Osteocyte (in vitro differentiated cells): Measurements from ENCODE around the gene SLC24A1. TPM values are rescaled to one million over a fixed set of nuclear protein-coding genes. Genes with fewer than 3 reads are reported as not detected.

Experiments used
- DNase-seq: peaks from one replicate; pipeline ENCODE4 v3.0.0; 2021; ENCODE audit warnings: mixed read lengths; ENCODE audit not compliant: unreplicated experiment; ENCODE audit errors: extremely low spot score
- H3K27ac Mint-ChIP-seq: one replicate; pipeline ENCODE4 v1.8.0; 2021; ENCODE audit warnings: mild to moderate bottlenecking, mixed read lengths; ENCODE audit not compliant: unreplicated experiment
- H3K27me3 Mint-ChIP-seq: one replicate; pipeline ENCODE4 v1.8.0; 2021; ENCODE audit warnings: mixed read lengths; ENCODE audit not compliant: unreplicated experiment
- H3K36me3 Mint-ChIP-seq: one replicate; pipeline ENCODE4 v1.8.0; 2021; ENCODE audit warnings: mixed read lengths; ENCODE audit not compliant: unreplicated experiment
- H3K4me1 Mint-ChIP-seq: one replicate; pipeline ENCODE4 v1.8.0; 2021; ENCODE audit warnings: mixed read lengths; ENCODE audit not compliant: unreplicated experiment
- H3K4me3 Mint-ChIP-seq: one replicate; pipeline ENCODE4 v1.8.0; 2021; ENCODE audit warnings: mild to moderate bottlenecking, moderate library complexity, mixed read lengths; ENCODE audit not compliant: unreplicated experiment
- H3K9me3 Mint-ChIP-seq: one replicate; pipeline ENCODE4 v1.8.0; 2021; ENCODE audit warnings: mixed read lengths; ENCODE audit not compliant: unreplicated experiment
- CTCF ChIP-seq: fragments of 200-600 bp; sonication (generic); IDR thresholded peaks from 2 replicates; pipeline ENCODE4 v1.5.0; 2021; ENCODE audit warnings: antibody characterized with exemption, mild to moderate bottlenecking, moderate library complexity
- total RNA-seq: library from RNA; stranded (reverse); gene quantifications from 2 replicates; pipeline ENCODE4 v1.2.1, GENCODE V29; 2021

SLC24A1 gene
- total RNA-seq, 1 donor from 2014 or later, result 14.8 TPM

GRCh38 chr15:65639509-65639908 is 17.8 kb downstream of the SLC24A1 start:
- no peaks in the 10 kb centered on the region for H3K36me3 Mint-ChIP-seq
- H3K9me3 Mint-ChIP-seq, result no peaks in the 10 kb centered on the region
- H3K27me3 Mint-ChIP-seq, result no peaks in the 10 kb centered on the region
- H3K4me1 Mint-ChIP-seq, result peaks cover 14% of the 10 kb centered on the region
- no peak overlapping the region for H3K27ac Mint-ChIP-seq
- no peak for DNase-seq
- no peak for TF ChIP-seq CTCF
- H3K4me3 Mint-ChIP-seq, result no peak overlapping the region

GRCh38 chr15:65641768-65642475 is 20.2 kb downstream of the SLC24A1 start:
- no peak for DNase-seq
- Mint-ChIP-seq H3K9me3 (no peaks in the 10 kb centered on the region), H3K4me1 (peaks cover 22% of the 10 kb centered on the region), H3K4me3 (no peak overlapping the region), H3K27ac (no peak overlapping the region), H3K36me3 (no peaks in the 10 kb centered on the region), H3K27me3 (no peaks in the 10 kb centered on the region)
- TF ChIP-seq CTCF, result no peak

- Mint-ChIP-seq H3K4me3 (no peak overlapping the region), H3K9me3 (no peaks in the 10 kb centered on the region), H3K27ac (no peak overlapping the region), H3K27me3 (no peaks in the 10 kb centered on the region), H3K36me3 (peaks cover 4% of the 10 kb centered on the region), H3K4me1 (peaks cover 23% of the 10 kb centered on the region)
- no peak for DNase-seq
- TF ChIP-seq CTCF, result no peak
Observed at GRCh38 chr15:65642594-65642993, 20.9 kb downstream of the SLC24A1 start.

- no peak overlapping the region for H3K27ac Mint-ChIP-seq
- no peaks in the 10 kb centered on the region for H3K27me3 Mint-ChIP-seq
- peaks cover 5% of the 10 kb centered on the region for H3K36me3 Mint-ChIP-seq
- H3K9me3 Mint-ChIP-seq, result no peaks in the 10 kb centered on the region
- no peak for DNase-seq
- no peak for TF ChIP-seq CTCF
- H3K4me3 Mint-ChIP-seq, result no peak overlapping the region
- peaks cover 13% of the 10 kb centered on the region for H3K4me1 Mint-ChIP-seq
Observed at GRCh38 chr15:65644282-65644681, 22.5 kb downstream of the SLC24A1 start.

- Mint-ChIP-seq H3K27ac (no peak overlapping the region), H3K4me1 (peaks cover 8% of the 10 kb centered on the region), H3K4me3 (no peak overlapping the region), H3K27me3 (no peaks in the 10 kb centered on the region), H3K36me3 (peaks cover 10% of the 10 kb centered on the region), H3K9me3 (no peaks in the 10 kb centered on the region)
- TF ChIP-seq CTCF, result no peak
- DNase-seq, result no peak
Observed at GRCh38 chr15:65645392-65645791, 23.7 kb downstream of the SLC24A1 start.
